A549 treated with GW870086 at 1 μM for 4 hours (cell line): ENCODE measurements around the gene LCAT. TPM values are rescaled to one million over a fixed set of nuclear protein-coding genes. Genes with fewer than 3 reads are reported as not detected.

Experiments
- total RNA-seq: library from RNA; stranded (reverse); fragments of 200-300 nt; extraction: Qiagen RNA extraction; gene quantifications from 5 replicates; pipeline ENCODE4 v1.2.3, GENCODE V29; 2022; ENCODE audit warnings: low read depth

Gene LCAT, protein sequence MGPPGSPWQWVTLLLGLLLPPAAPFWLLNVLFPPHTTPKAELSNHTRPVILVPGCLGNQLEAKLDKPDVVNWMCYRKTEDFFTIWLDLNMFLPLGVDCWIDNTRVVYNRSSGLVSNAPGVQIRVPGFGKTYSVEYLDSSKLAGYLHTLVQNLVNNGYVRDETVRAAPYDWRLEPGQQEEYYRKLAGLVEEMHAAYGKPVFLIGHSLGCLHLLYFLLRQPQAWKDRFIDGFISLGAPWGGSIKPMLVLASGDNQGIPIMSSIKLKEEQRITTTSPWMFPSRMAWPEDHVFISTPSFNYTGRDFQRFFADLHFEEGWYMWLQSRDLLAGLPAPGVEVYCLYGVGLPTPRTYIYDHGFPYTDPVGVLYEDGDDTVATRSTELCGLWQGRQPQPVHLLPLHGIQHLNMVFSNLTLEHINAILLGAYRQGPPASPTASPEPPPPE
- total RNA-seq = 8.3 to 12.6 TPM (median 11.0 TPM) in 5 replicates

GRCh38 chr16:67943619-67944504, at the start of gene LCAT:
Gene LCAT (minus strand): TSS chr16:67944120. CDS start chr16:67944101, 19 bp downstream.

DNA sequence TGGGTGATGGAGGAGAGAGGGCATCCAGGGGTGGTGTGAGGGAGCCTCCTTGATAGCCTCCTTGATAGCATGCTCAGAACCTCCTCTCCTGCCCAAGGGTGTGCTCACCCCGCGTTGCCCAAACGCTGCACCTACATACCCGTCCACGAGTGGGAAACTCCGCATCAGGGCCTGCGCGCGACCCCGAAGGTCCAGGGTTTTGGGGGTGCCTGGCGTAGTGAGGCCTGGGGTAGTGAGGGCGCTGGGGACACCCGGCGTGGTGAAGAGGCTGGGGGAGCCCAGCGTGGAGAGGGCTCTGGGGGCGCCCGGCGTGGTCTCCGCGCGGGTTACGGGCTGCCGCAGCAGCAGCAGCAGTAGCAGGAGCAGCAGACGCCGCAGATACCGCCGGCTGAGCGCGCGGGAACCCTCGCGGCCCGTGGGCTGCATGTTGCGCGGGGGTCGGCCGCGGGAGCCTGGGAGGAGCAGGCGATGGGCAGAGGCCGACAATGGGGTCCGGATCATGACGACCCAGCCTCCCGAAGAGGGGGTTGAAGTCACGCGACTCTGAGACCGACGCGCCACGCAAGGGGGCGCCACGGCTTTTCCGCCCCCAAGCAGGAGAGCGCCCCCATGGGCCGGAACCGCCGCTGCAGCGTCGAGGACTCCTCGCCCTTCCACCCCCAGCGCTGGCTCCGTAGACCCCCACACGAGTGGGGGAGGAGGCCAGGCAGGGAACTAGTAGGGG, 36.2 kb upstream of the LCAT start, which contains the start of gene DPEP3:
TSS of gene DPEP3 (minus strand) at position 545 of the 724 bp plus-strand sequence. CDS start at position 426, 119 bp downstream.

GRCh38 chr16:67968400-67969253, 24.7 kb upstream of the LCAT start, which contains the start of gene SLC12A4:
Gene SLC12A4 (minus strand): TSS chr16:67968637. CDS start chr16:67968553, 84 bp downstream.

GRCh38 chr16:67936124-67936879, 7.6 kb downstream of the LCAT start, which contains the start of gene PSMB10:
Gene PSMB10 (minus strand): TSS chr16:67936850. CDS start chr16:67936749, 101 bp downstream.

DNA sequence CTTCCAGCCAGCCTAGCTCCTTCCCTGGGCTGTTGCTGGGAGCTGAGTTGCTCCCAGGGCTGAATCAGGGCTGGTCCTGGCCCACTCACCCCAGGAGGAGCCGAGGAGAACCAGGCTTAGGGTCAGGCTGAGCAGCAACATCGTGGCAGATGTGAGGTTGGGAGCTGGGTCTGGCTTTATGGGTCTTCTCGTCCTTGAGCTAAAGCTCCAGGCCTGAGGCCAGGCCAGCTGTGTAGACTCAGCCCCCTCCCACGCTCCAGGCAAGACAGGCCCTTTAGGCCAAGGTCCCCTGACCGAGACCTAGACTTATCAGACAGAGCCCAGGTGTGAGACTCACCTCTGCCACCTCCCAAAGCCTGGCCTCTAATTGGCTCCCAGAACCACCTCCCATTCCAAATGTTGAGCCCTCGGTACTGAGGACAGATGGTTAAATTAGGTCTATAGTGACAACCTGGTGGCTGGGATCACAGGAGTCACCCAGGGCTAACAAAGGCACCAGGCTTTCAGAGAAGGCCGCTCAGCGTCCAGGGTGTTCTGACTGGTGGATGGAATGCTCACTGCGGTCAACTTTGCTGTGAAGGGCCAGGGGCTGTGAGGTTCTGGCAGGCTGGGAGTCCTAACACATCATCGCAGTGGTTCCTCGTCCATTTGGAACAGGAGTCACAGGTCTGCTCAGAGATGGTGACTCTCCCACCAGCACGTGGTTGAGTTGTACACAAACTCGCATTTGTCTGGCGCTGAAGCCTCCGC, 12.0 kb downstream of the LCAT start, which contains the start of gene CTRL:
TSS of gene CTRL (minus strand) at position 151 of the 750 bp plus-strand sequence. CDS start at position 141, 10 bp downstream.

DNA sequence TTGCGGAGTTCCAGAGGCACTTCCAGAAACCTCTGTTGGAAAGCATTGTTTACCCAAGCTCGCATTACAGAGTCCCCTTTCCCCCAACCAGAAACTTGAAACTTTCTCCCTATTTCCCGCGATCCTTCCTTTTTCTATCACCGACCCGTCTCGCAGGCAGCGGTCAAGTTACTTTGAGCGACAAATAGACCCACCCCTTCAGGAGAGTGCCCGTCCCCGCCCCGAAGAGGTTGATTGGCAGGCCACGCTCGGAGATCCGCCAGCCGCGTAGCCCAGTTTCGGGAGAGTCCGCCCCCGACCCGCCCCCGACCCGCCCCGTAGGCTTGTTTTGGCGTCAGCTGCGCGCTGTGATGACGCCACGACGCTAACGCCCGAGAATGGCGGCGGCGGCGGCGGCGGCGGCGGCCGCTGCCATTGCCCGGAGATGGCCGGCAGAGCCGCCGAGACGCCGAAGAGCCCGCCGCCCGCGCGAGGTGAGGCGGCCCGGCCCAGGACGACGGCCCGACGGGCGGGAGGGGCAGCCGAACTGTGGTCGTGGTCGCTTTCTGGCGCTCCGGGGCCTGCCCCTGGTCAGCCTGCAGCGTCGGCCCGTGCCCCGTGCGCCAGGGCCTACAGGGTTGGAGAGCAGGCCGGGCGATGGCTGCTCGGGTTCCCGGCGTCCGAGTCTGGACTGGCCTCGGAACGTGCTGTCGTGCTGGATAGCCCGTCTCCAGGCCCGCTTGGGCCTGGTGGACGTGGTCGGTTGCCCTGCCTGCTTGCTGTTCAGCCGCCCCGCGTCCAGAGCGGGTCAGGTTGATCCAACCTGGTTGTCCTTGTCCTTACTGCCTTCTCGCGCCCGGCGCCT, 50.8 kb downstream of the LCAT start, which contains the start of gene PSKH1:
TSS of gene PSKH1 (plus strand) at position 356 of the 844 bp plus-strand sequence. CDS start 15,496 bp downstream, outside the sequence.

Other genes starting within 250 kb of the LCAT start
- gene GFOD2, start 224.8 kb downstream of the LCAT start, total RNA-seq = 16.0 to 18.1 TPM (median 16.9 TPM) in 5 replicates
- 7.4 to 9.5 TPM (median 8.3 TPM) in 5 replicates for gene RANBP10, start 137.6 kb downstream of the LCAT start, total RNA-seq
- gene TSNAXIP1, start 137.2 kb downstream of the LCAT start, total RNA-seq = 0.29 to 0.53 TPM (median 0.41 TPM) in 5 replicates
- 26.3 to 42.4 TPM (median 39.3 TPM) in 5 replicates for gene THAP11, start 101.8 kb downstream of the LCAT start, total RNA-seq
- gene NUTF2, start 97.2 kb downstream of the LCAT start, total RNA-seq = 228 to 243 TPM (median 238 TPM) in 5 replicates
- gene CENPT, start 96.4 kb downstream of the LCAT start, total RNA-seq = 25.7 to 30.8 TPM (median 27.4 TPM) in 5 replicates
- 44.9 to 65.1 TPM (median 60.7 TPM) in 5 replicates for gene EDC4, start 71.1 kb downstream of the LCAT start, total RNA-seq
- 0.28 to 0.52 TPM in 2 of 5 replicates, not detected in the others for gene NRN1L, start 59.2 kb downstream of the LCAT start, total RNA-seq
- gene PSKH1, start 50.9 kb downstream of the LCAT start, total RNA-seq = 12.7 to 18.9 TPM (median 14.8 TPM) in 5 replicates
- gene CTRL, start 12.3 kb downstream of the LCAT start, total RNA-seq = 1.0 to 2.1 TPM (median 1.7 TPM) in 5 replicates
- gene PSMB10, start 7.3 kb downstream of the LCAT start, total RNA-seq = 42.5 to 60.5 TPM (median 50.4 TPM) in 5 replicates
- gene SLC12A4, start 24.5 kb upstream of the LCAT start, total RNA-seq = 26.5 to 36.3 TPM (median 30.8 TPM) in 5 replicates
- not detected in 5 replicates for gene DPEP3, start 36.4 kb upstream of the LCAT start, total RNA-seq
- gene DPEP2, start 55.4 kb upstream of the LCAT start, total RNA-seq = not detected in 5 replicates
- not detected in 5 replicates for gene DPEP2NB, start 71.8 kb upstream of the LCAT start, total RNA-seq
- gene DDX28, start 79.1 kb upstream of the LCAT start, total RNA-seq = 18.0 to 21.4 TPM (median 19.4 TPM) in 5 replicates
- gene DUS2, start 79.2 kb upstream of the LCAT start, total RNA-seq = 15.1 to 17.6 TPM (median 16.6 TPM) in 5 replicates
- 12.2 to 16.3 TPM (median 14.6 TPM) in 5 replicates for gene NFATC3, start 141.2 kb upstream of the LCAT start, total RNA-seq